ENCODE measurements around the gene NAPA. TPM values are rescaled to one million over a fixed set of nuclear protein-coding genes. Genes with fewer than 3 reads are reported as not detected.

The NAPA gene
- total and polyA plus RNA-seq, 4 donors: 65.7 to 140 (median 124) TPM

GRCh38 chr19:47445937-47446402 lies 68.9 kb downstream of the NAPA start:
- Histone ChIP-seq H3K4me3 (no peak overlapping the region), H3K4me1 (ENCODE audit: control insufficient read depth in 5 of 5, insufficient read depth in 5 of 5, low read length in 5 of 5) (peaks cover 0 to 26% (median 3%) of the 10 kb centered on the region in 5 donors), H3K36me3 (ENCODE audit: control insufficient read depth in 4 of 4, insufficient read depth in 4 of 4, low read length in 4 of 4) (no peaks in the 10 kb centered on the region), H3K9me3 (ENCODE audit: control insufficient read depth in 4 of 4, insufficient read depth in 3 of 4, low read length in 3 of 4) (peaks cover 0 to 27% (median 0%) of the 10 kb centered on the region in 4 donors), H3K27me3 (ENCODE audit: control insufficient read depth in 3 of 3, insufficient read depth in 3 of 3, low read length in 2 of 3) (peaks cover 10 to 61% (median 29%) of the 10 kb centered on the region in 3 donors), H3K9ac (ENCODE audit: insufficient read depth in 1 of 2, low read length in 2 of 2) (no peak overlapping the region), H3K27ac (ENCODE audit: low read depth in 1 of 2, low read length in 1 of 2) (no peak overlapping the region)
- no peak for ATAC-seq (ENCODE audit: insufficient read depth, low FRiP score)
- TF ChIP-seq CTCF (IDR thresholded peaks at IDR 0.05; ENCODE audit: control extremely low read depth, extremely low read depth): no peak
- no peak for DNase-seq
- WGBS, 2 donors: 3 to 4% methylated on average over 20 to 22 of the region's 22 CpGs

- ATAC-seq (ENCODE audit: insufficient read depth, low FRiP score) (no peak), DNase-seq (no peak)
- Histone ChIP-seq H3K27me3 (ENCODE audit: control insufficient read depth in 3 of 3, insufficient read depth in 3 of 3, low read length in 2 of 3) (peaks cover 10 to 61% (median 29%) of the 10 kb centered on the region in 3 donors), H3K36me3 (ENCODE audit: control insufficient read depth in 4 of 4, insufficient read depth in 4 of 4, low read length in 4 of 4) (no peaks in the 10 kb centered on the region), H3K4me3 (no peak overlapping the region), H3K9ac (ENCODE audit: insufficient read depth in 1 of 2, low read length in 2 of 2) (no peak overlapping the region), H3K4me1 (ENCODE audit: control insufficient read depth in 5 of 5, insufficient read depth in 5 of 5, low read length in 5 of 5) (peaks cover 0 to 26% (median 3%) of the 10 kb centered on the region in 5 donors), H3K9me3 (ENCODE audit: control insufficient read depth in 4 of 4, insufficient read depth in 3 of 4, low read length in 3 of 4) (peaks cover 0 to 27% (median 0%) of the 10 kb centered on the region in 4 donors), H3K27ac (ENCODE audit: low read depth in 1 of 2, low read length in 1 of 2) (no peak overlapping the region)
- TF ChIP-seq CTCF (IDR thresholded peaks at IDR 0.05; ENCODE audit: control extremely low read depth, extremely low read depth): no peak
- 40 to 52% methylated on average over 4 of the region's 4 CpGs for WGBS, 2 donors
Observed at GRCh38 chr19:47445527-47445926, 69.3 kb downstream of the NAPA start.

- WGBS, 2 donors: 19% methylated on average over 22 of the region's 22 CpGs
- H3K9ac ChIP-seq (ENCODE audit: insufficient read depth in 1 of 2, low read length in 2 of 2): no peak overlapping the region
- H3K27ac ChIP-seq (ENCODE audit: low read depth in 1 of 2, low read length in 1 of 2): no peak overlapping the region
- peaks cover 0 to 25% (median 0%) of the 10 kb centered on the region in 4 donors for H3K9me3 ChIP-seq (ENCODE audit: control insufficient read depth in 4 of 4, insufficient read depth in 3 of 4, low read length in 3 of 4)
- no peak overlapping the region for H3K4me3 ChIP-seq
- ATAC-seq (ENCODE audit: insufficient read depth, low FRiP score): no peak
- H3K36me3 ChIP-seq (ENCODE audit: control insufficient read depth in 4 of 4, insufficient read depth in 4 of 4, low read length in 4 of 4): no peaks in the 10 kb centered on the region
- peaks cover 0 to 24% (median 3%) of the 10 kb centered on the region in 5 donors for H3K4me1 ChIP-seq (ENCODE audit: control insufficient read depth in 5 of 5, insufficient read depth in 5 of 5, low read length in 5 of 5)
- peaks cover 10 to 57% (median 29%) of the 10 kb centered on the region in 3 donors for H3K27me3 ChIP-seq (ENCODE audit: control insufficient read depth in 3 of 3, insufficient read depth in 3 of 3, low read length in 2 of 3)
- DNase-seq: peak in 1 of 3 donors; percentile 18
- TF ChIP-seq CTCF (IDR thresholded peaks at IDR 0.05; ENCODE audit: control extremely low read depth, extremely low read depth): no peak
Observed at GRCh38 chr19:47444388-47444821, 70.5 kb downstream of the NAPA start.

- H3K9me3 ChIP-seq (ENCODE audit: control insufficient read depth in 4 of 4, insufficient read depth in 3 of 4, low read length in 3 of 4): peaks cover 0 to 25% (median 0%) of the 10 kb centered on the region in 4 donors
- no peak overlapping the region for H3K4me3 ChIP-seq
- H3K27ac ChIP-seq (ENCODE audit: low read depth in 1 of 2, low read length in 1 of 2): no peak overlapping the region
- no peaks in the 10 kb centered on the region for H3K36me3 ChIP-seq (ENCODE audit: control insufficient read depth in 4 of 4, insufficient read depth in 4 of 4, low read length in 4 of 4)
- peaks cover 0 to 24% (median 3%) of the 10 kb centered on the region in 5 donors for H3K4me1 ChIP-seq (ENCODE audit: control insufficient read depth in 5 of 5, insufficient read depth in 5 of 5, low read length in 5 of 5)
- no peak overlapping the region for H3K9ac ChIP-seq (ENCODE audit: insufficient read depth in 1 of 2, low read length in 2 of 2)
- no peak for ATAC-seq (ENCODE audit: insufficient read depth, low FRiP score)
- no peak for TF ChIP-seq CTCF (IDR thresholded peaks at IDR 0.05; ENCODE audit: control extremely low read depth, extremely low read depth)
- DNase-seq: no peak
- 66 to 75% methylated on average over 12 of the region's 12 CpGs for WGBS, 2 donors
- H3K27me3 ChIP-seq (ENCODE audit: control insufficient read depth in 3 of 3, insufficient read depth in 3 of 3, low read length in 2 of 3): peaks cover 10 to 47% (median 23%) of the 10 kb centered on the region in 3 donors
Observed at GRCh38 chr19:47443331-47443730, 71.5 kb downstream of the NAPA start.
